HepG2 (cell line): ENCODE measurements around the gene HSPA1L. TPM values are rescaled to one million over a fixed set of nuclear protein-coding genes. Genes with fewer than 3 reads are reported as not detected.

Source experiments
- ATF7 ChIP-seq, 2 experiments: fragments of 450-650 bp in 1 of 2; sonication (generic) in 1 of 2; formaldehyde crosslinking in 1 of 2; IDR thresholded peaks; 2 replicates each; pipeline versions ENCODE4 v1.4.0 to v1.6.1; 2016 to 2020; ENCODE audit warnings: antibody characterized with exemption in 1 of 2, mild to moderate bottlenecking in 1 of 2, missing genetic modification reagents in 1 of 2
- BRCA1 ChIP-seq: sonication (generic); formaldehyde crosslinking; IDR thresholded peaks from 2 replicates; pipeline ENCODE4 v1.4.0; 2020; ENCODE audit warnings: missing genetic modification reagents
- CBX5 ChIP-seq: sonication (generic); formaldehyde crosslinking; IDR thresholded peaks from 2 replicates; pipeline ENCODE4 v1.4.0; 2020; ENCODE audit warnings: missing genetic modification reagents, borderline replicate concordance
- CENPT ChIP-seq: sonication (generic); formaldehyde crosslinking; IDR thresholded peaks from 2 replicates; pipeline ENCODE4 v1.8.0; 2022; ENCODE audit warnings: low read depth, mild to moderate bottlenecking, moderate library complexity, missing genetic modification reagents
- ELF4 ChIP-seq: sonication (generic); formaldehyde crosslinking; IDR thresholded peaks from 2 replicates; pipeline ENCODE4 v1.5.0; 2020; ENCODE audit warnings: missing genetic modification reagents, mild to moderate bottlenecking, moderate library complexity, borderline replicate concordance
- FLYWCH1 ChIP-seq: sonication (generic); formaldehyde crosslinking; IDR thresholded peaks from 2 replicates; pipeline ENCODE4 v1.8.1; 2023; ENCODE audit warnings: mild to moderate bottlenecking, missing genetic modification reagents
- FOXA3 ChIP-seq: IDR thresholded peaks from 2 replicates; pipeline ENCODE4 v1.6.1; 2016; ENCODE audit warnings: missing genetic modification reagents, missing compliant biosample characterization
- FOXJ3 ChIP-seq: sonication (generic); formaldehyde crosslinking; IDR thresholded peaks from 2 replicates; pipeline ENCODE4 v1.4.0; 2020; ENCODE audit warnings: missing genetic modification reagents, mild to moderate bottlenecking, borderline replicate concordance
- GATAD1 ChIP-seq: IDR thresholded peaks from 2 replicates; pipeline ENCODE4 v1.6.1; 2016; ENCODE audit warnings: missing genetic modification reagents, missing compliant biosample characterization
- HOXA5 ChIP-seq: sonication (generic); formaldehyde crosslinking; IDR thresholded peaks from 2 replicates; pipeline ENCODE4 v1.4.0; 2020; ENCODE audit warnings: missing genetic modification reagents
- KDM2A ChIP-seq: sonication (generic); formaldehyde crosslinking; IDR thresholded peaks from 2 replicates; pipeline ENCODE4 v1.4.0; 2020; ENCODE audit warnings: low read depth, missing genetic modification reagents, borderline replicate concordance
- KLF16 ChIP-seq, 2 experiments: sonication (generic) in 1 of 2; formaldehyde crosslinking in 1 of 2; IDR thresholded peaks; 2 replicates each; pipeline versions ENCODE4 v1.6.1 to v1.8.0; 2016 to 2023; ENCODE audit warnings: missing genetic modification reagents in 2 of 2, missing compliant biosample characterization in 1 of 2
- NCOA2 ChIP-seq: sonication (generic); formaldehyde crosslinking; IDR thresholded peaks from 2 replicates; pipeline ENCODE4 v1.8.0; 2022; ENCODE audit warnings: inconsistent platforms
- NFE2 ChIP-seq: sonication (generic); formaldehyde crosslinking; IDR thresholded peaks from 2 replicates; pipeline ENCODE4 v1.4.0; 2020; ENCODE audit warnings: missing genetic modification reagents
- PATZ1 ChIP-seq: sonication (generic); formaldehyde crosslinking; IDR thresholded peaks from 2 replicates; pipeline ENCODE4 v1.4.0; 2020; ENCODE audit warnings: missing genetic modification reagents
- PAX8 ChIP-seq: sonication (generic); formaldehyde crosslinking; IDR thresholded peaks from 2 replicates; pipeline ENCODE4 v1.8.0; 2022; ENCODE audit warnings: mild to moderate bottlenecking, missing genetic modification reagents, borderline replicate concordance
- PRMT3 ChIP-seq: sonication (generic); formaldehyde crosslinking; IDR thresholded peaks from 2 replicates; pipeline ENCODE4 v1.8.1; 2022; ENCODE audit warnings: low read depth, mild to moderate bottlenecking, moderate library complexity, missing genetic modification reagents, borderline replicate concordance
- RARG ChIP-seq: sonication (generic); formaldehyde crosslinking; IDR thresholded peaks from 2 replicates; pipeline ENCODE4 v1.4.0; 2020; ENCODE audit warnings: low read depth, mild to moderate bottlenecking, missing genetic modification reagents
- RFXANK ChIP-seq: IDR thresholded peaks from 2 replicates; pipeline ENCODE4 v1.6.1; 2016
- SIX4 ChIP-seq: sonication (generic); formaldehyde crosslinking; IDR thresholded peaks from 2 replicates; pipeline ENCODE4 v1.4.0; 2020; ENCODE audit warnings: missing genetic modification reagents
- SMYD3 ChIP-seq: sonication (generic); formaldehyde crosslinking; IDR thresholded peaks from 2 replicates; pipeline ENCODE4 v1.8.1; 2023; ENCODE audit warnings: mild to moderate bottlenecking, missing genetic modification reagents
- TFAP4 ChIP-seq: sonication (generic); IDR thresholded peaks from 2 replicates; pipeline ENCODE4 v1.6.1; 2016; ENCODE audit warnings: low read depth, borderline replicate concordance
- ZBTB1 ChIP-seq: sonication (generic); formaldehyde crosslinking; IDR thresholded peaks from 2 replicates; pipeline ENCODE4 v1.4.0; 2020; ENCODE audit warnings: missing genetic modification reagents, borderline replicate concordance
- ZBTB3 ChIP-seq: sonication (generic); formaldehyde crosslinking; IDR thresholded peaks from 2 replicates; pipeline ENCODE4 v1.4.0; 2020; ENCODE audit warnings: low read depth, mild to moderate bottlenecking, moderate library complexity, missing genetic modification reagents, borderline replicate concordance
- ZBTB7B ChIP-seq: sonication (generic); formaldehyde crosslinking; IDR thresholded peaks from 2 replicates; pipeline ENCODE4 v1.4.0; 2020; ENCODE audit warnings: missing genetic modification reagents
- ZNF296 ChIP-seq: sonication (generic); formaldehyde crosslinking; conservative IDR thresholded peaks from 2 replicates; pipeline ENCODE4 v1.5.0; 2020; ENCODE audit warnings: mild to moderate bottlenecking, missing genetic modification reagents
- ZNF543 ChIP-seq: sonication (generic); formaldehyde crosslinking; IDR thresholded peaks from 2 replicates; pipeline ENCODE4 v1.4.0; 2020; ENCODE audit warnings: mild to moderate bottlenecking, missing genetic modification reagents
- ZNF839 ChIP-seq: sonication (generic); formaldehyde crosslinking; IDR thresholded peaks from 2 replicates; pipeline ENCODE4 v1.4.0; 2020; ENCODE audit warnings: missing genetic modification reagents, mild to moderate bottlenecking, borderline replicate concordance
- polyA plus RNA-seq, 8 experiments: library from polyadenylated mRNA; depleted of rRNA in 3 of 8; stranded (reverse) in 7 of 8; unstranded in 1 of 8; fragments of >200 nt; fragmentation: Illumina TruSeq in 4 of 8; extraction: Trizol in 4 of 8; gene quantifications; 2 replicates each; pipeline versions ENCODE4 v1.2.1 to v1.2.3, GENCODE V29; 2011 to 2016; ENCODE audit warnings: low read depth in 4 of 8, missing spikeins in 1 of 8, mixed read lengths in 1 of 8; ENCODE audit not compliant: insufficient read depth in 1 of 8
- total RNA-seq, 5 experiments: library from RNA; depleted of rRNA; stranded (reverse); fragments of >200 nt; fragmentation: Illumina TruSeq; extraction: Trizol; gene quantifications; 2 replicates each; pipeline ENCODE4 v1.2.3, GENCODE V29; 2016; ENCODE audit warnings: low read depth in 1 of 5

The HSPA1L gene
- total and polyA plus RNA-seq, 2 of the 13 experiments (the other 11 are each of a cell fraction or from before 2014, with no cell fraction given): 0.55 to 1.0 TPM

- TF ChIP-seq ELF4 (CRISPR knock-in tag): no peak
- TF ChIP-seq RFXANK (CRISPR knock-in tag): no peak
- peak; percentile 89 for TF ChIP-seq PATZ1 (CRISPR knock-in tag)
- TF ChIP-seq KDM2A (CRISPR knock-in tag): 0 out of 2 replicates have a peak, but pooled peaks have one; percentile 23
- TF ChIP-seq HOXA5 (CRISPR knock-in tag): 0 out of 2 replicates have a peak, but pooled peaks have one; percentile 55
- TF ChIP-seq SIX4 (CRISPR knock-in tag): no peak
- TF ChIP-seq NFE2 (CRISPR knock-in tag): no peak
- TF ChIP-seq ZNF296 (CRISPR knock-in tag): no peak
- TF ChIP-seq FLYWCH1 (CRISPR knock-in tag): no peak
- TF ChIP-seq PRMT3 (CRISPR knock-in tag): no peak
- TF ChIP-seq NCOA2 (CRISPR knock-in tag): no peak
- 0 out of 2 replicates have a peak, but pooled peaks have one; percentile 47 for TF ChIP-seq FOXJ3 (CRISPR knock-in tag)
- no peak for TF ChIP-seq GATAD1 (CRISPR knock-in tag)
- no peak for TF ChIP-seq ZBTB3 (CRISPR knock-in tag)
- no peak for TF ChIP-seq KLF16 (CRISPR knock-in tag; IDR thresholded peaks at IDR 0.05)
- TF ChIP-seq BRCA1: no peak
- TF ChIP-seq RARG (CRISPR knock-in tag): 0 out of 2 replicates have a peak, but pooled peaks have one; percentile 37
- no peak for TF ChIP-seq ZNF839
- TF ChIP-seq TFAP4: peak; percentile 72; the same call in 1 of the 2 replicates
- TF ChIP-seq ZBTB1 (CRISPR knock-in tag): no peak
- TF ChIP-seq SMYD3 (CRISPR knock-in tag): no peak
- no peak for TF ChIP-seq CENPT
- no peak for TF ChIP-seq ATF7 (IDR thresholded peaks at IDR 0.05)
- TF ChIP-seq ATF7 (CRISPR knock-in tag; IDR thresholded peaks at IDR 0.05): no peak
- TF ChIP-seq ZNF543 (CRISPR knock-in tag): no peak
- TF ChIP-seq PAX8 (CRISPR knock-in tag): no peak
- peak; percentile 56; the same call in 1 of the 2 replicates for TF ChIP-seq ZBTB7B (CRISPR knock-in tag)
- no peak for TF ChIP-seq FOXA3 (CRISPR knock-in tag)
- TF ChIP-seq CBX5: no peak
These were observed 36.9 kb downstream of the HSPA1L start (continued) for GRCh38 chr6:31778193-31778592.
